PC-9 (cell line): ENCODE data around the gene MPZ. TPM values are rescaled to one million over a fixed set of nuclear protein-coding genes. Genes with fewer than 3 reads are reported as not detected.

Experiments used
- BruUV-seq: library from RNA; stranded (reverse); fragments of 400-500 nt; replicated peaks from 2 replicates; lab custom pipeline; 2021; lab: Mats Ljungman, UMichigan
- CTCF ChIA-PET: fragments of 300-600 bp; sonication (Branson Sonifier 250); formaldehyde crosslinking; loops from one replicate; lab custom pipeline; 2022; ENCODE audit warnings: antibody characterized with exemption; lab: Charles Lee
- POLR2A ChIA-PET: fragments of 300-600 bp; sonication (Branson Sonifier 250); formaldehyde crosslinking; loops from one replicate; lab custom pipeline; 2022; ENCODE audit warnings: antibody characterized with exemption; ENCODE audit not compliant: unreplicated experiment; lab: Charles Lee
- DNase-seq, 2 experiments: peaks; one replicate each; pipeline versions ENCODE4 v3.0.0 to v3.0.0-alpha.2; 2015 to 2022; ENCODE audit warnings: mixed read lengths in 1 of 2
- H2AFZ ChIP-seq: fragments of 200-600 bp; sonication (generic); 2 replicates; pipeline ENCODE4 v1.8.1; 2017; ENCODE audit warnings: antibody characterized with exemption
- H3F3A ChIP-seq: fragments of 200-600 bp; sonication (generic); 2 replicates; pipeline ENCODE4 v1.8.1; 2017; ENCODE audit warnings: antibody characterized with exemption, mild to moderate bottlenecking, low read depth; ENCODE audit not compliant: insufficient read depth
- H3K27ac ChIP-seq: fragments of 200-600 bp; sonication (generic); 2 replicates; pipeline ENCODE4 v1.6.1; 2016; ENCODE audit warnings: mixed run types
- H3K27me3 ChIP-seq: fragments of 200-600 bp; sonication (generic); 2 replicates; pipeline ENCODE4 v1.6.1; 2016; ENCODE audit warnings: low read depth, mixed run types; ENCODE audit not compliant: insufficient read depth
- H3K36me3 ChIP-seq: fragments of 200-600 bp; sonication (generic); 2 replicates; pipeline ENCODE4 v1.6.1; 2016; ENCODE audit warnings: low read depth, mixed run types
- H3K4me1 ChIP-seq: fragments of 200-600 bp; sonication (generic); replicated peaks from 2 replicates; pipeline ENCODE4 v1.6.1; 2016; ENCODE audit warnings: mixed run types; ENCODE audit not compliant: insufficient read depth
- H3K4me2 ChIP-seq: fragments of 200-600 bp; sonication (generic); 2 replicates; pipeline ENCODE4 v1.6.1; 2017; ENCODE audit warnings: mixed run types
- H3K4me3 ChIP-seq: fragments of 200-600 bp; sonication (generic); 2 replicates; pipeline ENCODE4 v1.6.1; 2016; ENCODE audit warnings: mixed run types
- H3K79me2 ChIP-seq: fragments of 200-600 bp; sonication (generic); 2 replicates; pipeline ENCODE4 v1.6.1; 2017; ENCODE audit warnings: low read depth, mixed run types
- H3K9me2 ChIP-seq: fragments of 200-600 bp; sonication (generic); 2 replicates; pipeline ENCODE4 v1.8.1; 2017; ENCODE audit warnings: mild to moderate bottlenecking; ENCODE audit not compliant: insufficient read depth
- H3K9me3 ChIP-seq: fragments of 200-600 bp; sonication (generic); 2 replicates; pipeline ENCODE4 v1.8.1; 2016; ENCODE audit warnings: low read depth; ENCODE audit not compliant: insufficient read depth
- H4K20me1 ChIP-seq: fragments of 200-600 bp; sonication (generic); 2 replicates; pipeline ENCODE4 v1.8.1; 2017; ENCODE audit not compliant: insufficient read depth
- EZH2 ChIP-seq: fragments of 200-600 bp; sonication (generic); IDR thresholded peaks from 2 replicates; pipeline ENCODE4 v1.8.0; 2017; ENCODE audit warnings: antibody characterized with exemption, low read depth
- intact Hi-C: fragments of 100-400 bp; cut with micrococcal nuclease; formaldehyde crosslinking; loops from one replicate; pipeline ENCODE4 v1.10.0; 2022; ENCODE audit not compliant: unreplicated experiment
- total RNA-seq: library from RNA; stranded (reverse); gene quantifications from 2 replicates; pipeline ENCODE4 v1.2.3, GENCODE V29; 2021
- TF ChIP-seq, protein P1 (sequence below): fragments of 200-600 bp; sonication (generic); conservative IDR thresholded peaks from 2 replicates; pipeline ENCODE4 v1.6.1; 2017; ENCODE audit warnings: mixed run types, antibody characterized with exemption, mild to moderate bottlenecking, moderate library complexity

The MPZ gene
- total RNA-seq, 1 experiment from 2014 or later: 0.39 TPM

DNA sequence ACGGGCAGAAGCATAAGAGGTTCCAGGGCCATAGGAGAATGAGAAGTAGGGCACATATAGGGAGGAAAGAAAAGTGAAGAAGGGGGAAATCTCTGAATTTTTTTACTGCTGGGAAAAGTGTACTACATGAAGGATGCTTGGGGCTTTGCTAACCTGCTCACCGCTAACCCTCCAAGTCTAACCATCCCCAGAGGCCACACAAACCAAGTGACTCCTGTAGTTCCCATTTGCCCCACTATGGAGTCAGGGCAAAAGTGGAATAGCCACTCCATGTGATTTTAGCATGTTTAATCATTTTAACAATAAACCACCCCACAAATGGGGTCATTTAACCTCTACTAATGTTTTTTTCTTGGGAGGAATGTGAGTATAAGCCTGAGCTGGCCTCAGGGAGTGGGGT, 24.7 kb downstream of the MPZ start:
- no peak for DNase-seq
- BruUV-seq: no TSS peak

DNA sequence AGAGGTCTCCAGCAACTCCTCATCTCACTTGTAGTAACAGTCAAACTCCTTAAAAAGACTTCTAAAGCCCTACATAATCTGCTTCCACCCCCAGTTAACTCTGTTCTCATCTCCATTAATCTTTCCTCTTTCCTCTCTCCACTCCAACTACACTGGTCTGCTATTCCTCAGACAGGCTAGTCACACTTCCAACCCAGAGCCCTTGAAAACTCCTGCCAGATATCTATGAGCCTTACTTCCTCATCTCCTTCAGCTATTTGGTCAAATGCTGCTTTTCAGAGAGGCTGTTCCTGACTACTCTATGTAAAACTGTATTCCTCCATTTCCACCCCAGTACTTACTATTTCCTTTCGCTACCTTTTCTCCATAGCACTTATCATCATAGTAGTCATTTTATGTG, 26.8 kb downstream of the MPZ start:
- POLR2A ChIA-PET: no interaction called here
- Histone ChIP-seq H3K9me3 (no peaks in the 10 kb centered on the region), H3F3A (no peaks in the 10 kb centered on the region), H3K27me3 (peaks cover 55% of the 10 kb centered on the region), H2AFZ (no peak overlapping the region), H3K27ac (no peak overlapping the region), H3K4me3 (no peak overlapping the region), H3K4me2 (no peak overlapping the region), H4K20me1 (no peaks in the 10 kb centered on the region), H3K79me2 (no peaks in the 10 kb centered on the region), H3K36me3 (no peaks in the 10 kb centered on the region), H3K4me1 (no peaks in the 10 kb centered on the region), H3K9me2 (no peaks in the 10 kb centered on the region)
- no peak for DNase-seq
- intact Hi-C loops: no loop called here
- CTCF ChIA-PET: no interaction called here
- no peak for TF ChIP-seq EZH2
- TF ChIP-seq, protein P1, sequence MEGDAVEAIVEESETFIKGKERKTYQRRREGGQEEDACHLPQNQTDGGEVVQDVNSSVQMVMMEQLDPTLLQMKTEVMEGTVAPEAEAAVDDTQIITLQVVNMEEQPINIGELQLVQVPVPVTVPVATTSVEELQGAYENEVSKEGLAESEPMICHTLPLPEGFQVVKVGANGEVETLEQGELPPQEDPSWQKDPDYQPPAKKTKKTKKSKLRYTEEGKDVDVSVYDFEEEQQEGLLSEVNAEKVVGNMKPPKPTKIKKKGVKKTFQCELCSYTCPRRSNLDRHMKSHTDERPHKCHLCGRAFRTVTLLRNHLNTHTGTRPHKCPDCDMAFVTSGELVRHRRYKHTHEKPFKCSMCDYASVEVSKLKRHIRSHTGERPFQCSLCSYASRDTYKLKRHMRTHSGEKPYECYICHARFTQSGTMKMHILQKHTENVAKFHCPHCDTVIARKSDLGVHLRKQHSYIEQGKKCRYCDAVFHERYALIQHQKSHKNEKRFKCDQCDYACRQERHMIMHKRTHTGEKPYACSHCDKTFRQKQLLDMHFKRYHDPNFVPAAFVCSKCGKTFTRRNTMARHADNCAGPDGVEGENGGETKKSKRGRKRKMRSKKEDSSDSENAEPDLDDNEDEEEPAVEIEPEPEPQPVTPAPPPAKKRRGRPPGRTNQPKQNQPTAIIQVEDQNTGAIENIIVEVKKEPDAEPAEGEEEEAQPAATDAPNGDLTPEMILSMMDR: no peak
- BruUV-seq: no TSS peak

More for the DNA sequence above, 24.7 kb downstream of the MPZ start:
- Histone ChIP-seq H3K79me2 (no peaks in the 10 kb centered on the region), H3K27ac (no peak overlapping the region), H3K36me3 (no peaks in the 10 kb centered on the region), H3K9me3 (no peaks in the 10 kb centered on the region), H3K4me3 (no peak overlapping the region), H3F3A (no peaks in the 10 kb centered on the region), H4K20me1 (no peaks in the 10 kb centered on the region), H3K27me3 (peaks cover 48% of the 10 kb centered on the region), H3K4me1 (no peaks in the 10 kb centered on the region), H2AFZ (no peak overlapping the region), H3K9me2 (no peaks in the 10 kb centered on the region), H3K4me2 (no peak overlapping the region)
- intact Hi-C loops: no loop called here
- CTCF ChIA-PET: no interaction called here
- POLR2A ChIA-PET: no interaction called here
- no peak for TF ChIP-seq EZH2
- TF ChIP-seq, protein P1: no peak

DNA sequence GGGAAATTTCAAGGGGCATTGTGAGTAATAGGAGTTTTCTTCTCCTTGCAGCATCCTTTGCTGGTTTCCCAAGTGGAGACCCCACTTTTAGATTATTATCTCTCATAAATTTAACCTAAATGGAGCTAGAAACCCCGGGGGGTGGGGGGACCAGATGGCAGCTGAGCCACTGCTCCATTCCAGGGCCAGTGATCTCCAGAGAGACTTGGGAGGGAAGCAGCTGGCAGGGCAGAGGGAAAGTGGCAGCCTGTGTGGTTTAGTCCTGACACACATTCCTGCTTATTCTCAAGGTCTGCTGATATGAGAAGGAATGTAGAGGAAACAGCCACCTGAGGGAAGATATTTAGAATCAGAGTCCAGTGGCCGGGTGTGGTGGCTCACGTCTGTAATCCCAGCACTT, 34.9 kb downstream of the MPZ start:
- intact Hi-C loops: no loop called here
- Histone ChIP-seq H3K79me2 (no peaks in the 10 kb centered on the region), H3K27me3 (peaks cover 7% of the 10 kb centered on the region; the same call in 1 of the 2 replicates), H3K4me3 (no peak overlapping the region), H2AFZ (no peak overlapping the region), H3K4me1 (no peaks in the 10 kb centered on the region), H3F3A (no peaks in the 10 kb centered on the region), H3K36me3 (no peaks in the 10 kb centered on the region), H3K4me2 (no peak overlapping the region), H3K9me3 (no peaks in the 10 kb centered on the region), H4K20me1 (no peaks in the 10 kb centered on the region), H3K27ac (no peak overlapping the region), H3K9me2 (no peaks in the 10 kb centered on the region)
- ChIA-PET CTCF (no interaction called here), POLR2A (no interaction called here)
- no peak for DNase-seq
- no TSS peak for BruUV-seq
- TF ChIP-seq, protein P1: no peak
- no peak for TF ChIP-seq EZH2
